GM23248 (cell line): ENCODE measurements around the gene HEXA.

Experiments used
- EZH2 ChIP-seq: fragments of 200-600 bp; sonication (generic); IDR thresholded peaks from 2 replicates; pipeline ENCODE4 v1.6.1; 2018; ENCODE audit warnings: antibody characterized with exemption, mild to moderate bottlenecking; ENCODE audit not compliant: insufficient read depth, poor library complexity, severe bottlenecking
- EZH2phosphoT487 ChIP-seq: fragments of 200-600 bp; sonication (generic); IDR thresholded peaks from 2 replicates; pipeline ENCODE4 v1.6.1; 2018; ENCODE audit warnings: antibody characterized with exemption, moderate library complexity, mild to moderate bottlenecking, low read depth; ENCODE audit not compliant: insufficient read depth

DNA sequence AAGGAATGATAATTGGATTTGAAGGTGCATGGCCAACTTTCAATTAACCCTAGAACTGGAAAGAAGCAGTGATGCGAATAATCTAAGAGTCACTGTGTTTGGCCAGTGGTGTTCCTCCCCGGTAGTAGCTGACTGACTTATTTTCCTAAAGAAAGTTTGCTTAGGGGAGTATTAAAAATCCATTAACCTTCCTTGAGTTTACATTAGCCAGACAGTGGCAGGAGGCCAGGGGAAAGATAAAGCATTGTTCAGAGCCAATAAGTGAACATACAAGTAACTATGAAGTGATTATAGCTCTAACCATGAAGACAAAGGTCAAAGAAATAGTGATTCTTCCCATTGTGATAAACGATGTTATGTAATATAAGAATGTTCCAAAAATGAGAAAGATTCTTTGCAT is 13.4 kb upstream of the HEXA start:
- TF ChIP-seq EZH2 (no peak), EZH2phosphoT487 (no peak)
